ENCODE results near the gene BACE2.

DNA sequence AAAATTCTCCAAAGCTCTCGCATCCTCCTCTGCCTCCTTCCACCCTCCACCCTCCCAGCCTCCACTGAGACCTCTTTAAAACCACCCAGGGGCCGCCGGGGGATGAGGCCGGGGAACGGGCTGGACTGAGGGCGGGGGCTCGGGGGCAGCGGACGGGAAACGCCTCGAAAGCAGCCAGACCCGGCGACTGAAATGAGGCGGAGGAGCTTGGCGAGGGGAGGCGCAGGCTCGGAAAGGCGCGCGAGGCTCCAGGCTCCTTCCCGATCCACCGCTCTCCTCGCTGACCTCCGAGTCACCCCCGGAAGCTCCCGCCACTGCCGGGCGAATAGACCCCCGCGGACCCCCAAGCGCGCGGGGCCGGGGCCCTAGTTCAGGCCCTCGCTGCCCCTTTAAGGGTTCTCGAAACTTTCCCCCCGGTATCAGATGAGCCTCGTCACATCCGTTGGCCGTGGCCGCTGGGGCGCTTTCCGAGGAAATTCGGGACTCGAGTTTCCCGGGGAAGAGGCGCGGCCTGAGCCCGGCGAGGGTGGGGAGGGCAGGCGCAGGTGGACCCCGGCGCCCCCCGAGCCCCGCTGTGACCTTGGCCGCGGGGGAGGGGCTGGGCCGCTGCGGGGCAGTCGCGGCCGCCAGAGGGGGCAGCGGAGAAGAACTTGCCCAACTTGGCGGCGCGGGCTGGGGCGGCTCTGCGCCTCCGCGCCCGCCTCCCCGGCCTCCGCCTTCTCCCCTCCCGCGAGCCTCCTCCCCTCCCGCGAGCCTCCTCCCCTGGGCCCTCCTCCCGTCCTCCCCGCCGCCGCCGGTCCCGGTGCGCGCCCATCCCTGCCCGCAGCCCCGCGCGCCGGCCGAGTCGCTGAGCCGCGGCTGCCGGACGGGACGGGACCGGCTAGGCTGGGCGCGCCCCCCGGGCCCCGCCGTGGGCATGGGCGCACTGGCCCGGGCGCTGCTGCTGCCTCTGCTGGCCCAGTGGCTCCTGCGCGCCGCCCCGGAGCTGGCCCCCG is at the start of gene BACE2:
- TF ChIP-seq, protein P1, sequence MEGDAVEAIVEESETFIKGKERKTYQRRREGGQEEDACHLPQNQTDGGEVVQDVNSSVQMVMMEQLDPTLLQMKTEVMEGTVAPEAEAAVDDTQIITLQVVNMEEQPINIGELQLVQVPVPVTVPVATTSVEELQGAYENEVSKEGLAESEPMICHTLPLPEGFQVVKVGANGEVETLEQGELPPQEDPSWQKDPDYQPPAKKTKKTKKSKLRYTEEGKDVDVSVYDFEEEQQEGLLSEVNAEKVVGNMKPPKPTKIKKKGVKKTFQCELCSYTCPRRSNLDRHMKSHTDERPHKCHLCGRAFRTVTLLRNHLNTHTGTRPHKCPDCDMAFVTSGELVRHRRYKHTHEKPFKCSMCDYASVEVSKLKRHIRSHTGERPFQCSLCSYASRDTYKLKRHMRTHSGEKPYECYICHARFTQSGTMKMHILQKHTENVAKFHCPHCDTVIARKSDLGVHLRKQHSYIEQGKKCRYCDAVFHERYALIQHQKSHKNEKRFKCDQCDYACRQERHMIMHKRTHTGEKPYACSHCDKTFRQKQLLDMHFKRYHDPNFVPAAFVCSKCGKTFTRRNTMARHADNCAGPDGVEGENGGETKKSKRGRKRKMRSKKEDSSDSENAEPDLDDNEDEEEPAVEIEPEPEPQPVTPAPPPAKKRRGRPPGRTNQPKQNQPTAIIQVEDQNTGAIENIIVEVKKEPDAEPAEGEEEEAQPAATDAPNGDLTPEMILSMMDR (IDR thresholded peaks at IDR 0.05), result peak; percentile 38 to 62
- no peak for TF ChIP-seq POLR2AphosphoS5 (IDR thresholded peaks at IDR 0.05)

All from suprapubic skin (tissue), 3 donors.